ENCODE results near the gene REM2.

The REM2 gene

DNA sequence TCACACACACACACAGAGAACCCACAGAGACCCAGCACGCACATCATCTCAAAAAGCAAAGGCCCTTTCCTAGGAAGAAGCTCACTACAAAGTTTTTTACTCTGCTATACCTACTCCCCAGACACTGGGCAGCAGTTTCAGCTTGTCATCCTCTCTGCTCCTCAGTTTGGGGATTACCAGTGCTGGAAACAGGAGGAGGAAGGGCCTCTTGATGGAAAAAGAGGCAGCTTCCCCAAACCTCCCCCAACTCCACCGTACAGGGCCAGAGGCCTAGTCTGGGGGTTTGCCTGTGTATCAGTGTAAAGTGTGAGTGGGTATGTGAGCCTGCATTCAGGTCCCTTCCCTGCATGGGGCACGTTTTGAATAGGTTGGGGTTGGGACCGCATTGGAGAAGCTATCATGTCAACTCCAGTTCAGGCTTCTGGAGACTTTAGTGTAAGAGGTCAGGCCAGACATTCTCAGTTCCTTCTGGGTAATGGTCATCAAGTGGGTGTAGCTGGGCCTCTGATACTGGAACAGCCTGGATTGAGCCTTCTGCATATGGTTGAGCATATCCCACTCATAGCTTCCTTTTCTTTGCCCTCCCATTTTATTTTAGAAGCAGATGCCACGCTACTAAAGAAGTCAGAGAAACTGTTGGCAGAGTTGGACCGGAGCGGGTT, 1.2 kb downstream of the REM2 start:
- TF ChIP-seq, protein P1, sequence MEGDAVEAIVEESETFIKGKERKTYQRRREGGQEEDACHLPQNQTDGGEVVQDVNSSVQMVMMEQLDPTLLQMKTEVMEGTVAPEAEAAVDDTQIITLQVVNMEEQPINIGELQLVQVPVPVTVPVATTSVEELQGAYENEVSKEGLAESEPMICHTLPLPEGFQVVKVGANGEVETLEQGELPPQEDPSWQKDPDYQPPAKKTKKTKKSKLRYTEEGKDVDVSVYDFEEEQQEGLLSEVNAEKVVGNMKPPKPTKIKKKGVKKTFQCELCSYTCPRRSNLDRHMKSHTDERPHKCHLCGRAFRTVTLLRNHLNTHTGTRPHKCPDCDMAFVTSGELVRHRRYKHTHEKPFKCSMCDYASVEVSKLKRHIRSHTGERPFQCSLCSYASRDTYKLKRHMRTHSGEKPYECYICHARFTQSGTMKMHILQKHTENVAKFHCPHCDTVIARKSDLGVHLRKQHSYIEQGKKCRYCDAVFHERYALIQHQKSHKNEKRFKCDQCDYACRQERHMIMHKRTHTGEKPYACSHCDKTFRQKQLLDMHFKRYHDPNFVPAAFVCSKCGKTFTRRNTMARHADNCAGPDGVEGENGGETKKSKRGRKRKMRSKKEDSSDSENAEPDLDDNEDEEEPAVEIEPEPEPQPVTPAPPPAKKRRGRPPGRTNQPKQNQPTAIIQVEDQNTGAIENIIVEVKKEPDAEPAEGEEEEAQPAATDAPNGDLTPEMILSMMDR (IDR thresholded peaks at IDR 0.05; ENCODE audit: borderline replicate concordance, control extremely low read depth, extremely low read depth, insufficient read depth, missing control alignments), result no peak
- in situ Hi-C loops (cut with MboI; ENCODE audit: low sequenced_read_pairs, unreplicated experiment), result no loop called here
- no peak for DNase-seq (ENCODE audit: low spot score)

DNA sequence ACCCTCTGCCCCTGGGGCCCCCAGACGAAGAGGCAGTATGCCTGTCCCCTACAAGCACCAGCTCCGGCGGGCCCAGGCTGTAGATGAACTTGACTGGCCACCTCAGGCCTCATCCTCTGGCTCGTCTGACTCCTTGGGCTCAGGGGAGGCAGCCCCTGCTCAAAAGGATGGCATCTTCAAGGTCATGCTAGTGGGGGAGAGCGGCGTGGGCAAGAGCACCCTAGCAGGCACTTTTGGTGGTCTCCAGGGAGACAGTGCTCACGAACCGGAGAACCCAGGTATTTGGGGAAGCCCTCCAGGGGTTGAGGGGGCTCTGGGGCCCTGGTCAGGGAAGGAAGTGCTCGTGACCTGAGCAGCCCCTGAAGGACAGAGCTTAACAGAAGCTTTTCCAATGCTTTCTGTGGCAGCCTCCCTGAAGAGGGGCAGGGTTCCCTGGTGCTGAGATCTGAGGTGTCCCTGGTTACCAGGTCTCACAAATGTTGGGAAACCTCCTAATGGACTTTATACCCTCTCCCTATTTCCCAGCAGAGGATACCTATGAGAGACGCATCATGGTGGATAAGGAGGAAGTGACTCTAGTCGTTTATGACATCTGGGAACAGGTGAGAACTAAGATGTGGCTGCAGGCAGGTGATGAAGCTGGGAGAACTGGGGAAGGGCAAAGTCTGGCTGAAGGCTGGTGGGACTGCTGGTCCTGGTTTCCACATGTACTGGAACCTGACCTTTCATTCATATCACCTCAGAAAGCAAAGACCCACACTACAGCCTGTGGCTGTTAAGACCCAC, 1.9 kb downstream of the REM2 start:
- in situ Hi-C loops (cut with MboI; ENCODE audit: low sequenced_read_pairs, unreplicated experiment), result no loop called here
- TF ChIP-seq, protein P1 (IDR thresholded peaks at IDR 0.05; ENCODE audit: borderline replicate concordance, control extremely low read depth, extremely low read depth, insufficient read depth, missing control alignments), result no peak
- DNase-seq (ENCODE audit: low spot score), result no peak

DNA sequence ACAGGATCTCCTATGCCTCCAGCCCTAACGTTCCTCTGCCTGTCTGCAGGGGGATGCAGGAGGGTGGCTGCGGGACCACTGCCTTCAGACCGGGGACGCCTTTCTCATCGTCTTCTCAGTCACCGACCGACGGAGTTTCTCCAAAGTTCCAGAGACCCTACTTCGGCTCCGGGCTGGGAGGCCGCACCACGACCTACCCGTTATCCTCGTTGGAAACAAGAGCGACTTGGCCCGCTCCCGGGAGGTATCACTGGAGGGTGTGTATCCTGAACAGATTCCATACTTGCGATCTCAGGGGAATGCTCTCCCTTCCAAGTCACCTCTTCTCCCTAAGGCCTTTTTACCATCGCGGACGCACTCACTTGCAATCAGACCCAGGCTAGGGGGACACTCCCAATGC, 3.0 kb downstream of the REM2 start:
- TF ChIP-seq, protein P1 (IDR thresholded peaks at IDR 0.05; ENCODE audit: borderline replicate concordance, control extremely low read depth, extremely low read depth, insufficient read depth, missing control alignments), result no peak
- no peak for DNase-seq (ENCODE audit: low spot score)
- in situ Hi-C loops (cut with MboI; ENCODE audit: low sequenced_read_pairs, unreplicated experiment), result no loop called here

DNA sequence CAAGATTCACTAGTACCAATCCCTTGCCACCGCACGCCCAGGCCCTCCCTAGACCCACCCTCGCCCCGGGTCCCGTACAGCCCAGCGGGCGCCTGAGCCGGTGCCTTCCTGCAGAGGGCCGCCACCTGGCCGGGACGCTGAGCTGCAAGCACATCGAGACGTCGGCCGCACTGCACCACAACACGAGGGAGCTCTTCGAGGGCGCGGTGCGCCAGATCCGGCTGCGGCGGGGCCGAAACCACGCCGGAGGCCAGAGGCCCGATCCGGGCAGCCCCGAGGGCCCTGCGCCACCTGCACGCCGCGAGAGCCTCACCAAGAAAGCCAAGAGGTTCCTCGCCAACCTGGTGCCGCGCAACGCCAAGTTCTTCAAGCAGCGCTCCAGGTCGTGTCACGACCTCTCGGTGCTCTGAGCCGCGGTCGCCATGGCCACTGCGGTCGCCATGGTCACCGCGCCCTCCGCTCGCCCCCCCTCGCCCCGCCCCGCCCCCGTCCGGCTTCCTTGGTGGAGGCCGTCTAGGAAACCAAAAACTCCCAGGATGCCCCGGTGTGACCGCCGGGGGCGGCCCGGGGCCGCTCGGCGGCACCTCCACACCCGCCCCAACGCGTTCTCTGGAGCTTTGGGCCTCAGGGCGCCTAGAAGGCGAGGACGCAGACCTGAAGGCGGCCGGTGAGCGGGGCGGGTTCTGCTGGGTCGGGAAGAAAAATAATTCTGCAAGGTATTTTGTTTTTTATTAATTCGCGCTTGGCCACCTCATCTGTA, 3.7 kb downstream of the REM2 start:
- in situ Hi-C loops (cut with MboI; ENCODE audit: low sequenced_read_pairs, unreplicated experiment), result no loop called here
- DNase-seq (ENCODE audit: low spot score), result peak; percentile 92
- TF ChIP-seq, protein P1 (IDR thresholded peaks at IDR 0.05; ENCODE audit: borderline replicate concordance, control extremely low read depth, extremely low read depth, insufficient read depth, missing control alignments), result peak; percentile 36

DNA sequence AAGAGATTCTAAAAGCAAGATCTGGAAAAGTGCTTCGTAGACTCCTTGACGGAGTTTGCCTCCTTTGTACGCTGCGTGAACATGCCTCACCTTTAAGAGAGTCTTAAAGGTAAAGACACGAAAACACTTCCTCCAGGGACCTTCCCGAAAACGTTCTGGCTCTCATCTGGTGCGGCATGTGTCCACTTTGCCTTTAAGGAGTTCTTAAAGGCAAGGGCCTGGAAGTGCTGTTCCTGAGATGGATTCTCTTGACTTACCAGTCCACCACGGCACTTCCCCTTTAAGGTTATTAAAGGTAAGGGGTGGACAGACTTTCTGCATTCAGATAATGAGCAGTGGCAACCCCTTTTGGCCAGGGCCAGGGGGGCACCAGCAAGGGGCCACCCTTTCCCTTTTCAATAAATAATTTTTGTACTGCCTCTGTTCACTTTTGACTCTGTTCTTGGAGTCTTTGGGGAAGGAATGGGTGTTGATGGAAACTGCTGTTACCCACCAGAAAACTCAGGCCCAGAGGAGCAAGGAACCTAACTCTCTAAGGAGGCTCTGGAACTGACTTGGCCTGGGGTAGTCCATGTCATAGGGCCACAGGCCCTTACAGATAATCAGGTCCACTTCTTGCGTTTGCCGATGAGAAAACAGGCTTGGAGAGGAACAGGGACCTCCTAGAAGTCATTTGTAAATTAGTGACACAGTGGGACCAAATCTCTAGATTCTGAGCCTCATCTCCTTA, 4.4 kb downstream of the REM2 start:
- in situ Hi-C loops (cut with MboI; ENCODE audit: low sequenced_read_pairs, unreplicated experiment), result no loop called here
- TF ChIP-seq, protein P1 (IDR thresholded peaks at IDR 0.05; ENCODE audit: borderline replicate concordance, control extremely low read depth, extremely low read depth, insufficient read depth, missing control alignments), result no peak
- peak; percentile 76 for DNase-seq (ENCODE audit: low spot score)

DNA sequence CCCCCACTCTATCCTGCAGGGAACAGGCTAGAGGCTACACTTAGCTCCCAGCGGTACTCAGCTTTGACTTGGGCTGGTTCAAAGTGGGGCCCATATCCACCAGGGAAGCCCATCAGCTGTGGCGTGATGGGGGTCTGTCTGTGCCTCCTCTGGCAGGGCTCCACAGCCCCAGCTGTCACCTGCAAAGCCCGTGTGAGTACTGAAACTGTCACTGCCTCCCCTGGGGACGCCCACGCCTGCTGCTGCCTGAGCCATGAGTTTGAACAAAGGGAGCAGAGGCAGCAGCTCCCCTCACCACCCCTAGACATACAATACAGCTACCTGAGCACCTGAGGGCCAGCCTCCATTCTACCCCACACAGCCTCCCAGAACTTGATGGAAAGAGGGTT, 5.0 kb downstream of the REM2 start:
- in situ Hi-C loops (cut with MboI; ENCODE audit: low sequenced_read_pairs, unreplicated experiment), result no loop called here
- TF ChIP-seq, protein P1 (IDR thresholded peaks at IDR 0.05; ENCODE audit: borderline replicate concordance, control extremely low read depth, extremely low read depth, insufficient read depth, missing control alignments), result no peak
- DNase-seq (ENCODE audit: low spot score), result peak; percentile 67

Data from GM13976 (cell line).